CD4-positive, alpha-beta memory T cell (primary cell): ENCODE measurements around the gene TUBGCP2. TPM values are rescaled to one million over a fixed set of nuclear protein-coding genes. Genes with fewer than 3 reads are reported as not detected.

Experiments
- CTCF ChIA-PET: fragments of 350-600 bp; sonication (Branson Sonifier 250); formaldehyde crosslinking; loops from one replicate; lab custom pipeline; 2021; ENCODE audit warnings: inconsistent platforms; ENCODE audit not compliant: partially characterized antibody; lab: Charles Lee
- POLR2A ChIA-PET: fragments of 350-600 bp; sonication (Branson Sonifier 250); formaldehyde crosslinking; loops from one replicate; lab custom pipeline; 2021; ENCODE audit not compliant: partially characterized antibody; lab: Charles Lee
- DNase-seq, 5 donors: peaks; one replicate each; pipeline versions ENCODE4 v3.0.0 to v3.0.0-alpha.2; 2020 to 2022; ENCODE audit warnings: mixed read lengths in 1 of 5
- H3K27ac ChIP-seq: one replicate; pipeline ENCODE4 v1.7.0; 2013; ENCODE audit warnings: low read depth, low read length
- H3K27me3 ChIP-seq: 2 replicates; pipeline ENCODE4 v1.7.0; 2013; ENCODE audit warnings: mild to moderate bottlenecking, low read length, moderate library complexity; ENCODE audit not compliant: insufficient read depth
- H3K36me3 ChIP-seq: 2 replicates; pipeline ENCODE4 v1.7.0; 2013; ENCODE audit warnings: mild to moderate bottlenecking, low read length, moderate library complexity; ENCODE audit not compliant: insufficient read depth
- H3K4me1 ChIP-seq: 2 replicates; pipeline ENCODE4 v1.7.0; 2013; ENCODE audit warnings: mild to moderate bottlenecking, low read length, moderate library complexity; ENCODE audit not compliant: insufficient read depth
- H3K4me3 ChIP-seq, 2 donors: one replicate each; pipeline ENCODE4 v1.7.0; 2013; ENCODE audit warnings: low read length in 2 of 2, mild to moderate bottlenecking in 1 of 2
- H3K9me3 ChIP-seq, 2 donors: one replicate each; pipeline ENCODE4 v1.7.0; 2013; ENCODE audit warnings: low read length in 2 of 2, control low read depth in 1 of 2; ENCODE audit not compliant: control insufficient read depth in 1 of 2
- H3K27ac Mint-ChIP-seq, 7 donors: one replicate each; pipeline ENCODE4 v1.8.0; 2020 to 2021; ENCODE audit warnings: mixed read lengths in 7 of 7, mild to moderate bottlenecking in 6 of 7, inconsistent platforms in 3 of 7, moderate library complexity in 3 of 7
- H3K27me3 Mint-ChIP-seq, 2 donors: one replicate each; pipeline ENCODE4 v1.8.0; 2020 to 2021; ENCODE audit warnings: mixed read lengths in 2 of 2
- H3K36me3 Mint-ChIP-seq, 2 donors: one replicate each; pipeline ENCODE4 v1.8.0; 2020 to 2021; ENCODE audit warnings: mixed read lengths in 2 of 2, inconsistent platforms in 1 of 2, mild to moderate bottlenecking in 1 of 2
- H3K4me1 Mint-ChIP-seq, 4 donors: one replicate each; pipeline ENCODE4 v1.8.0; 2020 to 2021; ENCODE audit warnings: mixed read lengths in 4 of 4, mild to moderate bottlenecking in 1 of 4
- H3K4me3 Mint-ChIP-seq, 8 donors: one replicate each; pipeline ENCODE4 v1.8.0; 2020 to 2021; ENCODE audit warnings: mixed read lengths in 8 of 8, mild to moderate bottlenecking in 7 of 8, moderate library complexity in 6 of 8, inconsistent platforms in 3 of 8
- H3K9me3 Mint-ChIP-seq, 8 donors: one replicate each; pipeline ENCODE4 v1.8.0; 2020 to 2021; ENCODE audit warnings: mixed read lengths in 8 of 8, mild to moderate bottlenecking in 5 of 8, inconsistent platforms in 3 of 8, moderate library complexity in 1 of 8
- intact Hi-C: fragments of 100-400 bp; cut with micrococcal nuclease; formaldehyde crosslinking; loops from one replicate; pipeline ENCODE4 v1.15.1; 2023
- polyA plus RNA-seq, 2 donors: library from polyadenylated mRNA; unstranded; fragments of 300-500 nt; fragmentation: Illumina TruSeq; gene quantifications; one replicate each; pipeline ENCODE4 v1.2.3, GENCODE V29; 2021
- total RNA-seq, 2 experiments: library from RNA; stranded (reverse); gene quantifications; one replicate each; pipeline ENCODE4 v1.2.3, GENCODE V29; 2021

TUBGCP2 gene
- total and polyA plus RNA-seq, 4 experiments from 2014 or later, result 14.1 to 74.0 (median 53.7) TPM

DNA sequence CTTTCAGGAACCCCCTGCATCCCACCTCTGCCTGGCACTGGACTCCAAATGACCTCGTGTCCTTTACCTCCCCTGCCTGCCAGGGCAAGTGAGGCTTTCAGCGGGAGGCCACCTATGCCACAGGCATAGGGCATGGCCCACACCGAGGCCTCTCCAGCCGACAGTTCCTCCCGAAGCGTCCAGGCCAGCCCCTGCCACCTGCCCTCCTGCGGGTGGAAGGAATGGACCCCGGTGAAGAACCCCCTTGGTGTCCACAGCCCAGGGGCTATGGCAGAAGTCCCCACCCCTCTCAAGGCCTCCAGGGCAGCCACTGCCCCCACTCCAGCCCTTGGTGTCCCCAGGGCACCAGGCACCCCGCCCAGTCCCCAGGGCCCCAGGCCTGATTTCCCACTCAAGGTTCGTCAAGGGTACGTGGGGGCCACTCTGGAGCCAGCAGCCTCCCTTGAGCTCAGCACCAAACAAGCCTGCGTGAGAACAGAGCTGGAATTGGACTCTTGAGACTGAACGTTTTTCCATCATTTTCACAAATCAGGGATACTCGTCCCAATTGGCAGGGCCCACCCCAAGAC, 46.1 kb upstream of the TUBGCP2 start:
- peaks cover 8% of the 10 kb centered on the region for H3K4me1 ChIP-seq
- Mint-ChIP-seq H3K27ac (no peak overlapping the region), H3K9me3 (no peaks in the 10 kb centered on the region), H3K4me1 (peaks cover 0 to 4% (median under 1%) of the 10 kb centered on the region in 4 donors), H3K27me3 (no peaks in the 10 kb centered on the region), H3K36me3 (no peaks in the 10 kb centered on the region), H3K4me3 (no peak overlapping the region)
- intact Hi-C loops, result loop anchor here (5.0 kb wide), 1 partner anchor 38 kb away; the partner anchor contains the start of gene MTG1
- H3K27me3 ChIP-seq, result no peaks in the 10 kb centered on the region
- H3K4me3 ChIP-seq, result no peak overlapping the region
- POLR2A ChIA-PET, result interaction anchor here (1.0 to 5.3 kb wide), 2 partner anchors 25 to 35 kb away, joined by 3 to 38 read pairs; no protein-coding TSS in a partner anchor
- CTCF ChIA-PET, result interaction anchor here (0.8 kb wide), 1 partner anchor 25 kb away, joined by 3 read pairs; no protein-coding TSS in a partner anchor
- H3K9me3 ChIP-seq, result no peaks in the 10 kb centered on the region
- DNase-seq, result peak in 1 of 5 donors; percentile 22
- no peaks in the 10 kb centered on the region for H3K36me3 ChIP-seq
- H3K27ac ChIP-seq, result no peak overlapping the region

DNA sequence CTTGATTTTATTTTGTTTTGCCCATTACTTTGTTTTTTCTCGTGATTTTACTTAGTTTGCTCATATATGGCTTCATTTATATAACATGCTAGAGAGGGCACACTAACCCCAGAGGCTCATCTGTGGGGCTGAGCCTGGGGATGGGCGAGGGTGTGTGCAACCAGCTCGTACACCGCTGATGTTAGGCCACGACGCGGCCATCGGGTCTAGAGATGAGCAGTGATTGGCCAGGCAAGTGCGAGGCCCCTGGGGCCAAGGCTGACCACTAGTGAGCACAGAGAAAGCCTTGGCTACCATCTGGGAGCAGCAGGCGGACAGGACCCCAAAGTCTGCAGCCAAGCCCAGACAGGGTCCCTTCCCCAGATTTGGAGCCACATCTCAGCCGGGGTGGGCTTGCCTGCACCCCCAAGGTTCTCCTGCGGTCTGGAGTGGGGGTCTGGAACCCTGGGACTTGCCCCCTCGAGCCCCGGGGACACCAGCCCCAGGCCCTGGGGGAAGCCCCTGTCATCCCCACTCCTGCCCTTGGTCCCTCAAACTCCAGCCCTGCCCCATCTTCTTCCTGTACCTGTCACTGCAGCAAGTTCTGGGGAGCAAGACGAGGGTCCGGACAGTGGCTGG, 45.4 kb upstream of the TUBGCP2 start:
- peaks cover 0 to 4% (median 2%) of the 10 kb centered on the region in 4 donors for H3K4me1 Mint-ChIP-seq

DNA sequence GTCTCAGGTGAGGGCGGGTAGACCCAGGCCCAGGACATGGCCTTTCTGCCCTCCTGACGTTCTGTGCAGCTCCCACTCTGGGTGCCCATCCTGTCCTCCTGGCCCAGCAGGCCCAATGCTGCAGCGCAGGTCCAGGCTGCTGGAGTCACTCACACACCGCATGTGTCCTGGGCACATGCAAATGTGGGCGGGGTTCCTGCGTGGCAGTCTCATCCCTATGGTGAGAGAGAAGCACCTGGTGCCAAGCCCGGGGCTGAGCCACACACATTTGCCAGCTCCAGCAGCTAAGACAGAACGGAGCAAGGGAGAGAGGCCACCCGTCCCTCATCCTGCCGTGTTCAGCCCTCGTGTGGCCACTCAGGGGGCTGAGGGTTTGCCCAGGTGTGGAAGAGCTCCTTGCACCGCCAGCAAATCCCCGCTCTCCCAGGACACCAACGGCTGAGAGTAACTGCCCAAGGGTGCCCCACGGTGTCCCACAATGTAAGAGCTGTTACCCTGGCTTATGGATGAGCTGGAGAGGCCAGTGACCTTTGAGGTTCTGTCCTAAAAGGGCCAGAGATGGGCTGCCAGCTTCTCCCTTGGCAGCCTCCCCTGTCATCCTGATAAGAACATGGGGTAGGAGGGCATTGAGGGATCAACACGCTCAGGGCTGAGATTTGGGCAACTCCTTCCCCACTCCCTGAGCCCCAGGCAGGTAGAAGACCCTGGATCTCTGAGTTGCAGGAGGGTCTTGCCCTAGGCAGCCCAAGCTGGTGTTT, 44.7 kb upstream of the TUBGCP2 start:
- POLR2A ChIA-PET, result interaction anchor here (1.2 to 1.7 kb wide), 3 partner anchors 9 to 52 kb away, joined by 3 to 5 read pairs (median 4); no protein-coding TSS in a partner anchor
- Mint-ChIP-seq H3K27me3 (peaks cover 4 to 6% of the 10 kb centered on the region in 2 donors), H3K9me3 (no peaks in the 10 kb centered on the region), H3K27ac (no peak overlapping the region), H3K36me3 (no peaks in the 10 kb centered on the region), H3K4me3 (no peak overlapping the region), H3K4me1 (peaks cover 0 to 4% (median 2%) of the 10 kb centered on the region in 4 donors)
- Histone ChIP-seq H3K4me1 (peaks cover 8% of the 10 kb centered on the region), H3K36me3 (no peaks in the 10 kb centered on the region), H3K27me3 (peaks cover 4% of the 10 kb centered on the region), H3K9me3 (no peaks in the 10 kb centered on the region), H3K4me3 (no peak overlapping the region), H3K27ac (no peak overlapping the region)
- CTCF ChIA-PET, result interaction anchor here (0.6 to 1.5 kb wide), 3 partner anchors 10 to 96 kb away, joined by 3 to 4 read pairs (median 4); no protein-coding TSS in a partner anchor
- DNase-seq, result peak in 1 of 5 donors; percentile 32
- intact Hi-C loops, result no loop called here

More for the DNA sequence above, 45.4 kb upstream of the TUBGCP2 start:
- no peak overlapping the region for H3K4me3 ChIP-seq
- POLR2A ChIA-PET, result interaction anchor here (1.2 to 1.7 kb wide), 3 partner anchors 10 to 52 kb away, joined by 3 to 5 read pairs (median 4); no protein-coding TSS in a partner anchor
- H3K9me3 ChIP-seq, result no peaks in the 10 kb centered on the region
- no peak overlapping the region for H3K27ac ChIP-seq
- no peaks in the 10 kb centered on the region for H3K9me3 Mint-ChIP-seq
- peaks cover 2 to 3% of the 10 kb centered on the region in 2 donors for H3K27me3 Mint-ChIP-seq
- H3K4me3 Mint-ChIP-seq, result no peak overlapping the region
- peak in 1 of 5 donors; percentile 11 for DNase-seq
- CTCF ChIA-PET, result interaction anchor here (0.6 to 1.5 kb wide), 3 partner anchors 9 to 96 kb away, joined by 3 to 4 read pairs (median 4); no protein-coding TSS in a partner anchor
- intact Hi-C loops, result no loop called here
- peaks cover 8% of the 10 kb centered on the region for H3K4me1 ChIP-seq
- peaks cover 2% of the 10 kb centered on the region for H3K27me3 ChIP-seq
- no peak overlapping the region for H3K27ac Mint-ChIP-seq
- no peaks in the 10 kb centered on the region for H3K36me3 ChIP-seq
- H3K36me3 Mint-ChIP-seq, result no peaks in the 10 kb centered on the region

DNA sequence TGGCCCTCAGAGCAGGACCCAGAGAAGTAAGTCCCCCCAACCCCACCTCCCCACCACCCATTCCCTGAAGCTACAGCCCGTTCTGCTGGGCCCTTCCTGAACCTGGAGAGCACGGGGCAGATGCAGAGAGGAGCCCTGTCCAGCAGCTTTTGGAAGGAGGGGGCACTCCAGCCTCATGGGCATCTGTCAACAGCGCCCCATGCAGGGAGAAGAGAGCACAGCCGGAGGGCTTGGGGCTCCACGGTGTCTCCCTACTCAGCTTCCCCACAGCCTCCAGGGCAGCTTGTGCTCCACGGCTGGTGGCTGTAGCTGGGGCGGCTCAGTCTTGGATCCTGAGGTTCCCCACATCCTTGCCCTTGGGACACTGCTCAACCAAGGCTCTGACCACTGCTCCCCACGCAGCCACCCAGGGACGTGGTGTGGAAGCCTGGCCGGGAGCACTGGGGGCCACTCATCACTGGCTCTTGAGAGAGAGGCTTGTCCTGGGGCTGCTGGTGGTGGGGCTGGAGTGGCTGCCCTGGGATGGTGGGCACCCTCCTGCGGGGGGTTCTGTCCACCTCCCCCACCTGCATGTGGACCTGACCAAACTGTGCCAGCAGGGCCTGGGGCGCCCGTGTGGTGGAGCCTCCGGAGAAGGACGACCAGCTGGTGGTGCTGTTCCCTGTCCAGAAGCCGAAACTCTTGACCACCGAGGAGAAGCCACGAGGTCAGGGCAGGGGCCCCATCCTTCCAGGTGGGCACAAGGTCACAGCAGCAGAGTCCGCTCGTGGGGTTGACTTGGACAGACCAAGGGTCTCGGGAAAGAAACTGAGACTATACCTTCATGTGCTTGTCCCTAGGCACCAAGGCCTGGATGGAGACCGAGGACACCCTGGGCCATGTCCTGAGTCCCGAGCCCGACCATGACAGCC, 43.0 kb upstream of the TUBGCP2 start:
- DNase-seq, result peak in 1 of 5 donors; percentile 36
- H3K4me1 ChIP-seq, result peaks cover 6% of the 10 kb centered on the region
- H3K4me3 Mint-ChIP-seq, result no peak overlapping the region
- no peaks in the 10 kb centered on the region for H3K36me3 ChIP-seq
- no peak overlapping the region for H3K27ac ChIP-seq
- H3K4me1 Mint-ChIP-seq, result peaks cover 0 to 4% (median 2%) of the 10 kb centered on the region in 4 donors
- no peak overlapping the region for H3K27ac Mint-ChIP-seq
- no peak overlapping the region for H3K4me3 ChIP-seq
- H3K27me3 Mint-ChIP-seq, result peaks cover 4 to 6% of the 10 kb centered on the region in 2 donors
- ChIA-PET CTCF (interaction anchor here (1.1 kb wide), 1 partner anchor 22 kb away, joined by 3 read pairs; no protein-coding TSS in a partner anchor), POLR2A (no interaction called here)
- intact Hi-C loops, result no loop called here
- H3K9me3 ChIP-seq, result no peaks in the 10 kb centered on the region
- peaks cover 4% of the 10 kb centered on the region for H3K27me3 ChIP-seq
- no peaks in the 10 kb centered on the region for H3K36me3 Mint-ChIP-seq
- no peaks in the 10 kb centered on the region for H3K9me3 Mint-ChIP-seq

DNA sequence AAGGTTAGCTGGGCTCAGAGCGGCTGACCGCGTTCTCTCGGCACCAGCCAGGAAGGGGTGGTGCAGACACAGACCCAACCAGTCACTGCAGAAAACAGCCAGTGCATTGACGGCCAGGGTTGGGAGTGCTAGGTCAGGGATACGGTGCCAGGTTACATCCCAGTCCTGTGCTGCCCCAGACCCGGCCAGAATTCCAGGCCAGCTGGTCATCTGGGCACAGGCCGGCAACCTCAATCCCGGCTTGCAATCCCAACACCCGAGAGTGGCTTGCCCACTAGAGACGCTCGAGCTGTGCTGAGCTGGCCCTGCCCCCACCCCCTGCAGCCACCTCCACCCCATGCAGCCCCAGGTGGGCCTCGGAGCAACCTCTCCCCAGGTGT, 42.3 kb upstream of the TUBGCP2 start:
- Mint-ChIP-seq H3K9me3 (no peaks in the 10 kb centered on the region), H3K4me1 (peaks cover 0 to 3% (median under 1%) of the 10 kb centered on the region in 4 donors), H3K4me3 (no peak overlapping the region), H3K27me3 (peaks cover 4 to 6% of the 10 kb centered on the region in 2 donors), H3K36me3 (no peaks in the 10 kb centered on the region), H3K27ac (no peak overlapping the region)
- ChIA-PET POLR2A (no interaction called here), CTCF (interaction anchor here (1.1 kb wide), 1 partner anchor 21 kb away, joined by 3 read pairs; no protein-coding TSS in a partner anchor)
- Histone ChIP-seq H3K27me3 (peaks cover 4% of the 10 kb centered on the region), H3K4me3 (no peak overlapping the region), H3K9me3 (no peaks in the 10 kb centered on the region), H3K4me1 (no peaks in the 10 kb centered on the region), H3K27ac (no peak overlapping the region), H3K36me3 (no peaks in the 10 kb centered on the region)
- peak in 1 of 5 donors; percentile 5 for DNase-seq
- intact Hi-C loops, result no loop called here

DNA sequence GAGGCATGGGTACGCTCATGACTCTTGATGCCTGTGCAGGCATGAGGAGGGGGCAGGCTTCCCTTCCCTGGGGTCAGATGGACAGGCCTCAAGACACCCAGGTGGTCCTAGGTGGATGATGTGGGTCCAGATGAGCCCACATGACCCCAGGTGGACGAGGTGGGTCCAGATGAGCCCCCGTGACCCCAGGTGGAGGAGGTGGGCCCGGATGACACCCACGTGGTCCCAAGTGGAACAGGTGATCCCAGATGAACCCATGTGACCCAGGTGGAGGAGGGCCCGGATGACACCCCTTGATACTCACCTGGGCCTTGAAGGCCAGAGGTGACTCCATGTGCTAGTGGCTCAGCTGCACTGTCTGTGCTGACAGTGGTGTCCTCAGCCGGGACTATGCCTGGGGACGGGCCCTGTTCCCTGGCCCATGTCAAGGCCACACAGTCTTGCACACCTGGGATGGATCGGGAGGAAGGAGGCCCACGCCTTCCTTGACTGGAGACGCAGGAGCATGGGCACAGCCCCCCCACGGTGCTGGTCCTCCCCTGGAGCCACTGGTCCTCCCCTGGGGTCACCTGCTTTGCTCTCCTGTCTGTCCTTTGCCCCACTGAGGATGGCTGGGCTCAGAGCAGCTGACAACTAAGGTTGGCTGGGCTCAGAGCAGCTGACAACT, 41.7 kb upstream of the TUBGCP2 start:
- H3K27me3 ChIP-seq, result peaks cover 4% of the 10 kb centered on the region
- H3K4me3 Mint-ChIP-seq, result no peak overlapping the region

More for the DNA sequence above, 41.7 kb upstream of the TUBGCP2 start:
- Mint-ChIP-seq H3K4me1 (peaks cover 0 to 3% (median under 1%) of the 10 kb centered on the region in 4 donors), H3K27ac (peak overlapping the region in 1 of 7 donors; percentile 63), H3K36me3 (no peaks in the 10 kb centered on the region), H3K9me3 (no peaks in the 10 kb centered on the region), H3K27me3 (peaks cover 9 to 11% of the 10 kb centered on the region in 2 donors)
- POLR2A ChIA-PET, result no interaction called here
- CTCF ChIA-PET, result interaction anchor here (1.1 kb wide), 1 partner anchor 21 kb away, joined by 3 read pairs; no protein-coding TSS in a partner anchor
- DNase-seq, result peak in 1 of 5 donors; percentile 23
- intact Hi-C loops, result no loop called here
- Histone ChIP-seq H3K4me1 (no peaks in the 10 kb centered on the region), H3K4me3 (no peak overlapping the region), H3K9me3 (no peaks in the 10 kb centered on the region), H3K27ac (no peak overlapping the region), H3K36me3 (no peaks in the 10 kb centered on the region)
